GM23338 (cell line): ENCODE measurements around the gene PIMREG. TPM values are rescaled to one million over a fixed set of nuclear protein-coding genes. Genes with fewer than 3 reads are reported as not detected.

Experiments
- ATAC-seq: fragments of 200-7000 bp; cut with Tn5 transposase; 3 replicates; pipeline ENCODE4 v1.9.1; 2020
- DNase-seq: peaks from one replicate; pipeline ENCODE4 v3.0.0-alpha.2; 2015; ENCODE audit warnings: low spot score
- H2AFZ ChIP-seq: fragments of 200-600 bp; sonication (generic); 2 replicates; pipeline ENCODE4 v1.8.0; 2016; ENCODE audit warnings: antibody characterized with exemption, mild to moderate bottlenecking, moderate library complexity
- H3F3A ChIP-seq: fragments of 200-600 bp; sonication (generic); replicated peaks from 2 replicates; pipeline ENCODE4 v1.8.0; 2017; ENCODE audit warnings: antibody characterized with exemption, mixed run types, low read depth
- H3K27ac ChIP-seq: fragments of 200-600 bp; sonication (generic); 2 replicates; pipeline ENCODE4 v1.6.1; 2016; ENCODE audit warnings: low read depth
- H3K27me3 ChIP-seq: fragments of 200-600 bp; sonication (generic); 2 replicates; pipeline ENCODE4 v1.8.0; 2016; ENCODE audit warnings: mild to moderate bottlenecking, mixed run types, moderate library complexity; ENCODE audit not compliant: insufficient read depth
- H3K36me3 ChIP-seq: fragments of 200-600 bp; sonication (generic); 2 replicates; pipeline ENCODE4 v1.8.0; 2016; ENCODE audit warnings: mild to moderate bottlenecking; ENCODE audit not compliant: insufficient read depth
- H3K4me1 ChIP-seq: fragments of 200-600 bp; sonication (generic); 2 replicates; pipeline ENCODE4 v1.8.0; 2016; ENCODE audit warnings: mild to moderate bottlenecking, moderate library complexity; ENCODE audit not compliant: insufficient read depth
- H3K4me2 ChIP-seq: fragments of 200-600 bp; sonication (generic); 2 replicates; pipeline ENCODE4 v1.7.1; 2017; ENCODE audit warnings: mixed run types
- H3K4me3 ChIP-seq: fragments of 200-600 bp; sonication (generic); 2 replicates; pipeline ENCODE4 v1.6.1; 2016; ENCODE audit warnings: mixed run types
- H3K79me2 ChIP-seq: fragments of 200-600 bp; sonication (generic); replicated peaks from 2 replicates; pipeline ENCODE4 v1.8.0; 2017; ENCODE audit warnings: mild to moderate bottlenecking; ENCODE audit not compliant: insufficient read depth
- H3K9me2 ChIP-seq: fragments of 200-600 bp; sonication (generic); 2 replicates; pipeline ENCODE4 v1.8.0; 2017; ENCODE audit not compliant: insufficient read depth
- H4K20me1 ChIP-seq: fragments of 200-600 bp; sonication (generic); replicated peaks from 2 replicates; pipeline ENCODE4 v1.8.0; 2017; ENCODE audit warnings: mild to moderate bottlenecking; ENCODE audit not compliant: insufficient read depth
- H3K27ac Mint-ChIP-seq: 2 replicates; pipeline ENCODE4 v1.8.0; 2020; ENCODE audit warnings: inconsistent platforms, mild to moderate bottlenecking, moderate library complexity, mixed read lengths
- H3K27me3 Mint-ChIP-seq: 3 replicates; pipeline ENCODE4 v1.8.0; 2022; ENCODE audit warnings: low read depth, mild to moderate bottlenecking, moderate library complexity, mixed read lengths, inconsistent platforms; ENCODE audit not compliant: insufficient read depth, poor library complexity
- H3K36me3 Mint-ChIP-seq: 3 replicates; pipeline ENCODE4 v1.8.0; 2021; ENCODE audit warnings: low read depth, mild to moderate bottlenecking, inconsistent platforms, moderate library complexity, mixed read lengths
- H3K4me1 Mint-ChIP-seq: 3 replicates; pipeline ENCODE4 v1.8.0; 2020; ENCODE audit warnings: mild to moderate bottlenecking, inconsistent platforms, mixed read lengths
- H3K4me3 Mint-ChIP-seq: 3 replicates; pipeline ENCODE4 v1.8.0; 2021; ENCODE audit warnings: moderate library complexity, mild to moderate bottlenecking, inconsistent platforms, mixed read lengths
- H3K9me3 Mint-ChIP-seq: 3 replicates; pipeline ENCODE4 v1.8.0; 2020; ENCODE audit warnings: moderate library complexity, mild to moderate bottlenecking, inconsistent platforms, mixed read lengths
- CREB1 ChIP-seq: fragments of 250-450 bp; sonication (Bioruptor Pico); IDR thresholded peaks from 2 replicates; pipeline ENCODE4 v1.5.0; 2020; ENCODE audit warnings: low read depth, mild to moderate bottlenecking, moderate library complexity
- EZH2phosphoT487 ChIP-seq: fragments of 200-600 bp; sonication (generic); IDR thresholded peaks from one replicate; pipeline ENCODE4 v1.8.1; 2018; ENCODE audit warnings: antibody characterized with exemption; ENCODE audit not compliant: unreplicated experiment
- JUNB ChIP-seq: IDR thresholded peaks from one replicate; pipeline ENCODE4 v1.6.1; 2016; ENCODE audit warnings: antibody characterized with exemption; ENCODE audit not compliant: unreplicated experiment
- NANOG ChIP-seq: IDR thresholded peaks from 2 replicates; pipeline ENCODE4 v1.6.1; 2016; ENCODE audit warnings: antibody characterized with exemption, borderline replicate concordance
- POLR2AphosphoS5 ChIP-seq: IDR thresholded peaks from 2 replicates; pipeline ENCODE4 v1.6.1; 2016; ENCODE audit warnings: antibody characterized with exemption, low read depth
- STAT1 ChIP-seq: IDR thresholded peaks from one replicate; pipeline ENCODE4 v1.6.1; 2016; ENCODE audit warnings: antibody characterized with exemption; ENCODE audit not compliant: unreplicated experiment
- ZNF331 ChIP-seq: fragments of 250-450 bp; sonication (Bioruptor Pico); IDR thresholded peaks from 2 replicates; pipeline ENCODE4 v1.5.0; 2020; ENCODE audit warnings: low read depth, mild to moderate bottlenecking, moderate library complexity
- long read RNA-seq: library from polyadenylated mRNA; unstranded; transcript quantifications from one replicate; pipeline ENCODE4 v2.0.0, GENCODE V29; 2020; ENCODE audit not compliant: unreplicated experiment
- polyA plus RNA-seq: library from polyadenylated mRNA; unstranded; fragments of >200 nt; fragmentation: Nextera tagmentation; extraction: Ambion mirVana; gene quantifications from 2 replicates; pipeline ENCODE4 v1.2.1, GENCODE V29; 2016
- total RNA-seq: library from RNA; depleted of rRNA; stranded (reverse); fragments of >200 nt; shearing (Covaris generic); gene quantifications from 2 replicates; pipeline ENCODE4 v1.2.3, GENCODE V29; 2014; rRNA removed
- TF ChIP-seq, protein P1 (sequence below): IDR thresholded peaks from one replicate; pipeline ENCODE4 v1.6.1; 2018; ENCODE audit warnings: antibody characterized with exemption; ENCODE audit not compliant: unreplicated experiment
- TF ChIP-seq, protein P2 (sequence below), 2 experiments: fragments of 200-600 bp in 1 of 2; sonication (generic) in 1 of 2; conservative IDR thresholded peaks; 2 replicates each; pipeline versions ENCODE4 v1.5.1 to v1.6.1; 2016 to 2017; ENCODE audit warnings: antibody characterized with exemption in 2 of 2, low read depth in 2 of 2, mild to moderate bottlenecking in 2 of 2, moderate library complexity in 1 of 2

PIMREG gene, protein sequence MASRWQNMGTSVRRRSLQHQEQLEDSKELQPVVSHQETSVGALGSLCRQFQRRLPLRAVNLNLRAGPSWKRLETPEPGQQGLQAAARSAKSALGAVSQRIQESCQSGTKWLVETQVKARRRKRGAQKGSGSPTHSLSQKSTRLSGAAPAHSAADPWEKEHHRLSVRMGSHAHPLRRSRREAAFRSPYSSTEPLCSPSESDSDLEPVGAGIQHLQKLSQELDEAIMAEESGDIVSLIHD
- total RNA-seq (137 and 144 TPM in 2 replicates), polyA plus RNA-seq (81.7 and 87.8 TPM in 2 replicates)
- long read RNA-seq, transcript PIMREG-205 (6 exons, 1,948 nt) = major isoform, 70 of 91 reads
- long read RNA-seq, partial matches to known transcripts = 7 of 91 reads
- long read RNA-seq, other reads (novel, unspliced or antisense) = 11 of 91 reads

DNA sequence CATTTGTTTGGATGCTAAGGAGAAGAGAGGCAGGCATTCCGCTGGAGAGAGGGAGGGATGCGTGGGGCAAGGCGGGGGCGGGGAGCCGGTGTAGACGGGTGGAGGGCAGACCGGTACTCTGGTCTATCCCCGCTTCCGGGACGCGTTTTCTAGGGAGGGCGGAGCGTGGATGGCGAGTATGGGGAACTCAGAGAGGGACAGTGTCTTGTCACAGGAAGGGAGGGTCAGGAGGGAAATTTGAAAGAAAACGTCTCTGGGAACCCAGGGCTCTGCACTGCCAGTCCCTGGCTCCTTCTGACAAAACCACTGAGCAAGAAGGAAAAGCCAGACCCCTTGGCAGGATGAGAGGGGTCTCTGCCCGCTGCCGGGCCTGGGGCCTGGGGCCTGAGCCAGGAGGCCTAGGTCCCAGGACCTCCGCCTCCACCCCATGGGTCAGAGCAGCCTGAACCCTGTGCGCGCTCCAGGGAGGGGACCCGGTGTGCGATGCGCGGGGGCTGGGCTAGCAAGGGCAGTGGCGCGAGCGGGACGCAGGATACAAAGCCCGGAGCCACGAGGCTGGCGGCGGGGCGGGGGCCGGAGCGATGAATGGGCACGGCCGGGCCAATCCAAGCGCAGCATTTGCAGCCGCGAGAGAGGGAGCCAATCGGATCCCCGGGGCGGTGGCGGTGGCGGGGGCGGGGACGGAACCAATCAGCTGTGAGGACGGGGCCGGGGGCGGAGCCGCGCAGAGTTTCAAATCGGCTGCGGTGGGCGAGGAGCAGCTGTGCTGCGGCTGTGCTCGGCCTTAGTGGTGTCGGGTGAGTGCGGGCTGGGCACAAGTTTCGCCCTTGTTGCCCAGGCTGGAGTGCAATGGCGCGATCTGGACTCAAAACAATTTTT is at the start of gene PIMREG:
PIMREG (plus strand) TSS at position 764 of the 879 bp plus-strand sequence. CDS start 656 bp downstream, outside the sequence.
- H3K4me1 ChIP-seq = peaks cover 28% of the 10 kb centered on the region
- TF ChIP-seq POLR2AphosphoS5 = peak; percentile 98
- no peak for TF ChIP-seq STAT1
- peaks cover 19% of the 10 kb centered on the region for H3K27me3 Mint-ChIP-seq

DNA sequence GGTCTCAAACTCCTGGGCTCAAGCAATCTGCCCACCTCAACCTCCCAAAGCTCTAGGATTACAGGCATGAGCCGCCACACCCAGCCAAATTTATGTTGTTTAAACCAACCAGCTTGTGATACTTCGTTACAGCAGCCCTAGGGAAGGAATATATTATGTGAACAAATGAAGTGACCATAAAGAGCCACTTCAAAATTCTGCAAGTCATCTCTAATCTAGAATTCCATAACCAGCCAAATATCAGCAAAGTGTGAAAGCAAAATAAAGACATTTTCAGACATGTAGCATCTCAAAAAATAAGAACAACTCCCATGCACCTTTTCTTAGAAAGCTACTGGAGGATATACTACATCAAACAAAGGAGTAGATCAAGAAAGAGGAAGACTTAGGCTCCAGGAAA is 45.3 kb upstream of the PIMREG start:
- Histone ChIP-seq H4K20me1 (no peaks in the 10 kb centered on the region), H3F3A (no peaks in the 10 kb centered on the region), H2AFZ (no peak overlapping the region), H3K9me2 (no peaks in the 10 kb centered on the region), H3K36me3 (no peaks in the 10 kb centered on the region), H3K4me2 (no peak overlapping the region), H3K27me3 (no peaks in the 10 kb centered on the region), H3K27ac (no peak overlapping the region), H3K79me2 (no peaks in the 10 kb centered on the region), H3K4me3 (no peak overlapping the region), H3K4me1 (peaks cover 5% of the 10 kb centered on the region; the same call in 1 of the 2 replicates)
- Mint-ChIP-seq H3K27ac (no peak overlapping the region), H3K27me3 (peaks cover 2% of the 10 kb centered on the region), H3K9me3 (peaks cover 5% of the 10 kb centered on the region; the same call in 2 of the 3 replicates), H3K4me1 (peaks cover 16% of the 10 kb centered on the region), H3K36me3 (no peaks in the 10 kb centered on the region), H3K4me3 (no peak overlapping the region)
- DNase-seq = no peak
- TF ChIP-seq CREB1 (CRISPR knock-in tag) = no peak
- TF ChIP-seq EZH2phosphoT487 = no peak
- ATAC-seq = no peak

More for the DNA sequence above, at the start of gene PIMREG:
- peak; percentile 99 for DNase-seq
- Mint-ChIP-seq H3K36me3 (peaks cover 51% of the 10 kb centered on the region), H3K4me3 (peak within 1 kb of the TSS; percentile 97), H3K27ac (peak within 1 kb of the TSS; percentile 97), H3K9me3 (peaks cover 12% of the 10 kb centered on the region), H3K4me1 (peaks cover 44% of the 10 kb centered on the region)
- peak within 1 kb of the TSS; percentile 97 for H3K27ac ChIP-seq
- peaks cover 9% of the 10 kb centered on the region; the same call in 1 of the 2 replicates for H4K20me1 ChIP-seq
- peak within 1 kb of the TSS; percentile 43 for H2AFZ ChIP-seq
- H3K9me2 ChIP-seq = no peaks in the 10 kb centered on the region
- peaks cover 23% of the 10 kb centered on the region for H3K36me3 ChIP-seq
- H3F3A ChIP-seq = peaks cover 9% of the 10 kb centered on the region; the same call in 1 of the 2 replicates
- peak; percentile 91 for ATAC-seq
- H3K27me3 ChIP-seq = no peaks in the 10 kb centered on the region
- H3K79me2 ChIP-seq = peaks cover 24% of the 10 kb centered on the region
- H3K4me2 ChIP-seq = peak within 1 kb of the TSS; percentile 94
- peak within 1 kb of the TSS; percentile 94 for H3K4me3 ChIP-seq

DNA sequence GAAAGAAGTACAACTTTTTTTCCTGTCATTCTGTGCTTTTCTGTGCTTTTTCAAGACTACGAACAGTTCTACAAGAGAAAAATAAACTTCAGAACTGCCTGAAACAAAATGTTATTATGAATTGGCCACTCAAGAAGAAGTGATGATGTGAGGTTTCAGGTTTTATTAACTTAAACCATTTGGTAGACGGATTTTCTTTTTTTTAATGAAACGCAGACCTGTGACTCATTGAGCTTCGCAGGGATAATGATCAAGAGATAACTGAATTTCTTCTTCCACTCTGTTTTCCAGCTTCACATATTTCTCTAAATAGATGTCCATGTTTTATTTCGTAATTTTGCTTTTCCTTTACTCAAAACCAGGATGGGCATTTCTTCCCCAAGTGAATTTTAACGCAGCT is 42.0 kb upstream of the PIMREG start:
- no peak for DNase-seq
- no peaks in the 10 kb centered on the region for H4K20me1 ChIP-seq
- Mint-ChIP-seq H3K36me3 (no peaks in the 10 kb centered on the region), H3K4me1 (peaks cover 2% of the 10 kb centered on the region; the same call in 2 of the 3 replicates), H3K4me3 (no peak overlapping the region), H3K9me3 (peaks cover 5% of the 10 kb centered on the region; the same call in 2 of the 3 replicates), H3K27ac (no peak overlapping the region), H3K27me3 (peaks cover 1% of the 10 kb centered on the region)
- no peaks in the 10 kb centered on the region for H3K27me3 ChIP-seq
- no peaks in the 10 kb centered on the region for H3K79me2 ChIP-seq
- H3F3A ChIP-seq = no peaks in the 10 kb centered on the region
- H3K36me3 ChIP-seq = no peaks in the 10 kb centered on the region
- H3K4me1 ChIP-seq = no peaks in the 10 kb centered on the region
- no peaks in the 10 kb centered on the region for H3K9me2 ChIP-seq
- H3K27ac ChIP-seq = no peak overlapping the region
- no peak overlapping the region for H3K4me2 ChIP-seq
- no peak overlapping the region for H3K4me3 ChIP-seq
- no peak overlapping the region for H2AFZ ChIP-seq
- no peak for ATAC-seq
- TF ChIP-seq, protein P1, sequence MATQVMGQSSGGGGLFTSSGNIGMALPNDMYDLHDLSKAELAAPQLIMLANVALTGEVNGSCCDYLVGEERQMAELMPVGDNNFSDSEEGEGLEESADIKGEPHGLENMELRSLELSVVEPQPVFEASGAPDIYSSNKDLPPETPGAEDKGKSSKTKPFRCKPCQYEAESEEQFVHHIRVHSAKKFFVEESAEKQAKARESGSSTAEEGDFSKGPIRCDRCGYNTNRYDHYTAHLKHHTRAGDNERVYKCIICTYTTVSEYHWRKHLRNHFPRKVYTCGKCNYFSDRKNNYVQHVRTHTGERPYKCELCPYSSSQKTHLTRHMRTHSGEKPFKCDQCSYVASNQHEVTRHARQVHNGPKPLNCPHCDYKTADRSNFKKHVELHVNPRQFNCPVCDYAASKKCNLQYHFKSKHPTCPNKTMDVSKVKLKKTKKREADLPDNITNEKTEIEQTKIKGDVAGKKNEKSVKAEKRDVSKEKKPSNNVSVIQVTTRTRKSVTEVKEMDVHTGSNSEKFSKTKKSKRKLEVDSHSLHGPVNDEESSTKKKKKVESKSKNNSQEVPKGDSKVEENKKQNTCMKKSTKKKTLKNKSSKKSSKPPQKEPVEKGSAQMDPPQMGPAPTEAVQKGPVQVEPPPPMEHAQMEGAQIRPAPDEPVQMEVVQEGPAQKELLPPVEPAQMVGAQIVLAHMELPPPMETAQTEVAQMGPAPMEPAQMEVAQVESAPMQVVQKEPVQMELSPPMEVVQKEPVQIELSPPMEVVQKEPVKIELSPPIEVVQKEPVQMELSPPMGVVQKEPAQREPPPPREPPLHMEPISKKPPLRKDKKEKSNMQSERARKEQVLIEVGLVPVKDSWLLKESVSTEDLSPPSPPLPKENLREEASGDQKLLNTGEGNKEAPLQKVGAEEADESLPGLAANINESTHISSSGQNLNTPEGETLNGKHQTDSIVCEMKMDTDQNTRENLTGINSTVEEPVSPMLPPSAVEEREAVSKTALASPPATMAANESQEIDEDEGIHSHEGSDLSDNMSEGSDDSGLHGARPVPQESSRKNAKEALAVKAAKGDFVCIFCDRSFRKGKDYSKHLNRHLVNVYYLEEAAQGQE = no peak
- TF ChIP-seq ZNF331 (CRISPR knock-in tag) (no peak), STAT1 (no peak), POLR2AphosphoS5 (no peak), JUNB (no peak), NANOG (no peak), CREB1 (CRISPR knock-in tag) (no peak)
- TF ChIP-seq, protein P2, sequence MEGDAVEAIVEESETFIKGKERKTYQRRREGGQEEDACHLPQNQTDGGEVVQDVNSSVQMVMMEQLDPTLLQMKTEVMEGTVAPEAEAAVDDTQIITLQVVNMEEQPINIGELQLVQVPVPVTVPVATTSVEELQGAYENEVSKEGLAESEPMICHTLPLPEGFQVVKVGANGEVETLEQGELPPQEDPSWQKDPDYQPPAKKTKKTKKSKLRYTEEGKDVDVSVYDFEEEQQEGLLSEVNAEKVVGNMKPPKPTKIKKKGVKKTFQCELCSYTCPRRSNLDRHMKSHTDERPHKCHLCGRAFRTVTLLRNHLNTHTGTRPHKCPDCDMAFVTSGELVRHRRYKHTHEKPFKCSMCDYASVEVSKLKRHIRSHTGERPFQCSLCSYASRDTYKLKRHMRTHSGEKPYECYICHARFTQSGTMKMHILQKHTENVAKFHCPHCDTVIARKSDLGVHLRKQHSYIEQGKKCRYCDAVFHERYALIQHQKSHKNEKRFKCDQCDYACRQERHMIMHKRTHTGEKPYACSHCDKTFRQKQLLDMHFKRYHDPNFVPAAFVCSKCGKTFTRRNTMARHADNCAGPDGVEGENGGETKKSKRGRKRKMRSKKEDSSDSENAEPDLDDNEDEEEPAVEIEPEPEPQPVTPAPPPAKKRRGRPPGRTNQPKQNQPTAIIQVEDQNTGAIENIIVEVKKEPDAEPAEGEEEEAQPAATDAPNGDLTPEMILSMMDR (conservative IDR thresholded peaks at IDR 0.05; ENCODE audit: low read depth in 2 of 2) = no peak
